GM19328 (cell line): ENCODE measurements around the gene MAPK8IP3.
"Not testable (repeated sequence)": the region's sequence is repeated elsewhere in the genome, so short reads cannot be mapped to it uniquely, and the experiment has no call there.

Experiments used
- ATAC-seq: cut with Tn5 transposase; IDR thresholded peaks from one replicate; pipeline ENCODE4 v1.9.1; 2021; ENCODE audit warnings: mild to moderate bottlenecking, moderate library complexity; ENCODE audit not compliant: unreplicated experiment

The MAPK8IP3 gene

GRCh38 chr16:1710811-1711507 lies 5.0 kb downstream of the MAPK8IP3 start:
- no peak for ATAC-seq

GRCh38 chr16:1712791-1713261 lies 6.8 kb downstream of the MAPK8IP3 start:
- ATAC-seq: no peak

- no peak for ATAC-seq
Measured at GRCh38 chr16:1713331-1713730, 7.3 kb downstream of the MAPK8IP3 start.

- ATAC-seq: no peak
Measured at GRCh38 chr16:1713933-1714332, 7.9 kb downstream of the MAPK8IP3 start.

- ATAC-seq: no peak
Measured at GRCh38 chr16:1715220-1715619, 9.2 kb downstream of the MAPK8IP3 start.

- ATAC-seq: not testable (repeated sequence)
Measured at GRCh38 chr16:1718236-1718635, 12.2 kb downstream of the MAPK8IP3 start.

GRCh38 chr16:1719559-1720229 lies 13.7 kb downstream of the MAPK8IP3 start:
- not testable (repeated sequence) for ATAC-seq

GRCh38 chr16:1721372-1721771 lies 15.4 kb downstream of the MAPK8IP3 start:
- ATAC-seq: no peak

GRCh38 chr16:1723450-1724147 lies 17.6 kb downstream of the MAPK8IP3 start:
- ATAC-seq: no peak

GRCh38 chr16:1724491-1724890 lies 18.5 kb downstream of the MAPK8IP3 start:
- ATAC-seq: no peak

- no peak for ATAC-seq
Measured at GRCh38 chr16:1726661-1727502, 20.9 kb downstream of the MAPK8IP3 start.

- ATAC-seq: no peak
Measured at GRCh38 chr16:1727651-1728624, 21.9 kb downstream of the MAPK8IP3 start.

- no peak for ATAC-seq
Measured at GRCh38 chr16:1729026-1729425, 23.0 kb downstream of the MAPK8IP3 start.

- no peak for ATAC-seq
Measured at GRCh38 chr16:1729445-1729844, 23.4 kb downstream of the MAPK8IP3 start.

- ATAC-seq: no peak
Measured at GRCh38 chr16:1731073-1731472, 25.1 kb downstream of the MAPK8IP3 start.

- no peak for ATAC-seq
Measured at GRCh38 chr16:1731603-1732002, 25.6 kb downstream of the MAPK8IP3 start.

- no peak for ATAC-seq
Measured at GRCh38 chr16:1732071-1732470, 26.1 kb downstream of the MAPK8IP3 start.

GRCh38 chr16:1732551-1732987 lies 26.6 kb downstream of the MAPK8IP3 start:
- not testable (repeated sequence) for ATAC-seq

GRCh38 chr16:1734123-1734522 lies 28.1 kb downstream of the MAPK8IP3 start:
- ATAC-seq: no peak

- no peak for ATAC-seq
Measured at GRCh38 chr16:1734816-1735215, 28.8 kb downstream of the MAPK8IP3 start.
